ENCODE results near the gene RPS4Y2. TPM values are rescaled to one million over a fixed set of nuclear protein-coding genes. Genes with fewer than 3 reads are reported as not detected.

The RPS4Y2 gene
- total and polyA plus RNA-seq, 2 of the 13 experiments (the other 11 are each of a cell fraction or from before 2014, with no cell fraction given) = not detected

GRCh38 chrY:20763869-20764268, 8.0 kb downstream of the RPS4Y2 start:
- CTCF ChIA-PET (ENCODE audit: low intra/inter-chr PET ratio, low total read pairs) = no interaction called here
- POLR2A ChIA-PET = no interaction called here
- no peak overlapping the region for H3K4me2 ChIP-seq (ENCODE audit: low read depth, low read length)
- H3K4me1 ChIP-seq (ENCODE audit: insufficient read depth, low read length) = no peaks in the 10 kb centered on the region
- no peaks in the 10 kb centered on the region for H3K79me2 ChIP-seq (ENCODE audit: insufficient read depth, low read length)
- H2AFZ ChIP-seq (ENCODE audit: low read length) = no peak overlapping the region
- H3K27me3 ChIP-seq (ENCODE audit: control insufficient read depth in 1 of 2, insufficient read depth in 2 of 2, low read length in 2 of 2) = no peaks in the 10 kb centered on the region
- no peak for TF ChIP-seq CEBPZ (IDR thresholded peaks at IDR 0.05; ENCODE audit: low read length)
- no peak for TF ChIP-seq FOXJ3 (CRISPR knock-in tag; IDR thresholded peaks at IDR 0.05; ENCODE audit: borderline replicate concordance)
- TF ChIP-seq MXD4 (CRISPR knock-in tag; IDR thresholded peaks at IDR 0.05) = no peak
- no peak for TF ChIP-seq ZNF281 (CRISPR knock-in tag; IDR thresholded peaks at IDR 0.05; ENCODE audit: borderline replicate concordance)
- TF ChIP-seq ZNF552 (CRISPR knock-in tag; IDR thresholded peaks at IDR 0.05; ENCODE audit: borderline replicate concordance) = no peak
- TF ChIP-seq ZNF530 (CRISPR knock-in tag; IDR thresholded peaks at IDR 0.05; ENCODE audit: low read depth) = no peak
- TF ChIP-seq SAFB2 (CRISPR knock-in tag; IDR thresholded peaks at IDR 0.05; ENCODE audit: borderline replicate concordance, low read depth) = no peak
- no peak for TF ChIP-seq PAXIP1 (CRISPR knock-in tag; conservative IDR thresholded peaks at IDR 0.05)
- no peak for TF ChIP-seq HCFC1 (IDR thresholded peaks at IDR 0.05; ENCODE audit: low read depth, low read length)
- TF ChIP-seq SKI (IDR thresholded peaks at IDR 0.05; ENCODE audit: partially characterized antibody) = no peak
- intact Hi-C loops (cut with micrococcal nuclease; ENCODE audit: unreplicated experiment) (no loop called here), in situ Hi-C loops (cut with HindIII; ENCODE audit: extremely low pct_ligation_motif_present, low pct_unique_long_range_greater_than_20kb) (no loop called here)
- no peak overlapping the region for H3K27ac ChIP-seq (ENCODE audit: extremely low read length, insufficient read depth, low read length)
- H3K4me3 ChIP-seq (replicated peaks in 1 of 3; ENCODE audit: insufficient read depth in 1 of 3, low read depth in 2 of 3, low read length in 3 of 3) = no peak overlapping the region
- DNase-seq (ENCODE audit: low spot score) (no peak), ATAC-seq (no peak), FAIRE-seq (no peak)
- no TSS peak for BruUV-seq (replicated peaks)
- H3K9me3 ChIP-seq (ENCODE audit: low read length) = no peaks in the 10 kb centered on the region
- 0% methylated on average over 2 of the region's 2 CpGs for WGBS (ENCODE audit: low lambda C conversion rate)
- H3K9ac ChIP-seq (ENCODE audit: insufficient read depth, low read depth, low read length) = no peak overlapping the region
- no peaks in the 10 kb centered on the region for H4K20me1 ChIP-seq (ENCODE audit: insufficient read depth, low read length)
- no peaks in the 10 kb centered on the region for H3K36me3 ChIP-seq (replicated peaks in 1 of 2; ENCODE audit: control insufficient read depth in 1 of 2, insufficient read depth in 2 of 2, low read length in 2 of 2)

All from HepG2 (cell line).